Measurements from ENCODE around the gene ERC1.
A peak's percentile ranks its signal among the peaks of the same experiment; 100 is the strongest.

The ERC1 gene

DNA sequence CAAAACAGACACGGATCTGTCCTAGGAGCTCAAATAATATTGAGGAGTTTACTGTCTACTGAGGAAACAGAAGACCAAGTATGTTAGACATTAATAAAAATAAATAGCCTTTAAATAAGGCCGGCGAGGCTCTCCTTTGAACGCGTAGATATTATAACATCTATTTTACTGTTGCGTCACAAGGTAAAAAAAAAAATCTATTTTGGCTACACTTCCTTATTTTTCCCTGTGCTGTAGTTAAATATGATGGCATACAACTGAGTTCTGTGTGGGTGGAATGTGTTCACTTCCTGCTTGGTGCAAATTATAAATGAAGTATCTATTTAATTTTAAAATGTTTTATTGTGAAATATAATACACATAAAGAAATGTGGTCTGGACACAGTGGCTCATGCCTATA lies 24.3 kb upstream of the ERC1 start:
- no peak overlapping the region for H3K4me3 ChIP-seq (ENCODE audit: low read length)
- H3K27me3 ChIP-seq (ENCODE audit: control insufficient read depth, insufficient read depth, low read length) = no peaks in the 10 kb centered on the region
- H3K36me3 ChIP-seq (ENCODE audit: control insufficient read depth, insufficient read depth, low read length) = no peaks in the 10 kb centered on the region
- H3K27ac ChIP-seq (ENCODE audit: low read depth, low read length) = no peak overlapping the region
- no peak overlapping the region for H3K9ac ChIP-seq (ENCODE audit: low read length)
- H3K4me1 ChIP-seq (ENCODE audit: control insufficient read depth, insufficient read depth, low read length) = no peaks in the 10 kb centered on the region

DNA sequence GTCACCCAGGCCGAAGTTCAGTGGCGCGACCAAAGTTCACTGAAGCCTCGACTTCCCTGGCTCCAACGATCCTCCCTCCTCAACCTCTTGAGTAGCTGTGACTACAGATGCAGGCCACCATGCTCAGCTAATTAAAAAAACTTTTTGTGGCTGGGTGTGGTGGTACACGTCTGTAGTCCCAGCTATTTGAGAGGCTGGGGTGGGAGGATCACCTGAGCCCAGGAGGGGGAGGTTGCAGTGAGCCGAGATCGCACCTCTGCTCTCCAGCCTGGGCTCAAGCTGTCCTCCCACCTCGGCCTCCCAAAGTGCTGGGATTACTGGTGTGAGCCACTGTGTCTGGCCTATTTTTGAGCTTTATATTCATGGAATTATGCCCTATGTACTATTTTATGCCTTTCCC lies 23.4 kb upstream of the ERC1 start:
- Histone ChIP-seq H3K4me1 (ENCODE audit: control insufficient read depth, insufficient read depth, low read length) (no peaks in the 10 kb centered on the region), H3K27me3 (ENCODE audit: control insufficient read depth, insufficient read depth, low read length) (no peaks in the 10 kb centered on the region)

DNA sequence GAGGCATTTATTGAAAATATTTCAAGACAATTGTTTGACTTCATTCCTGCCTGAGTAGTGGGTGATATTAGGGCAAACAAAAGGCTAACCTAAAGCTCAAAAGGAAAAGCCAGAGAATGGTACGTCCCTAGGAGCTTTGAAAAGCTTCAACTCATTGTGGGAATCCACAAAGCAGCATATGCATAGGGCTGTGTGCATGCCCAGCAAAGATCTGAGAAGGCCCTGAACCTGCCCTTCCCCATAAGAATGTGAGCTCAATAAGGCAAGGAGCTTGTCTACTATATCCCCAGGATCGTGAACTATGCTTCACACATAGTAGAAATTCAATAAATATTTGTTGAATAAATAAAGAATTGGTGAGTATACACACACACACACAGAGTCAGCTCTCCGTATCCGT lies 22.5 kb upstream of the ERC1 start:
- H3K27me3 ChIP-seq (ENCODE audit: control insufficient read depth, insufficient read depth, low read length) = no peaks in the 10 kb centered on the region
- H3K4me1 ChIP-seq (ENCODE audit: control insufficient read depth, insufficient read depth, low read length) = no peaks in the 10 kb centered on the region
- no peak overlapping the region for H3K27ac ChIP-seq (ENCODE audit: low read depth, low read length)
- H3K36me3 ChIP-seq (ENCODE audit: control insufficient read depth, insufficient read depth, low read length) = no peaks in the 10 kb centered on the region
- H3K9ac ChIP-seq (ENCODE audit: low read length) = no peak overlapping the region
- H3K4me3 ChIP-seq (ENCODE audit: low read length) = no peak overlapping the region

More for the DNA sequence above, 23.4 kb upstream of the ERC1 start:
- no peak overlapping the region for H3K4me3 ChIP-seq (ENCODE audit: low read length)
- H3K27ac ChIP-seq (ENCODE audit: low read depth, low read length) = no peak overlapping the region
- no peak overlapping the region for H3K9ac ChIP-seq (ENCODE audit: low read length)
- H3K36me3 ChIP-seq (ENCODE audit: control insufficient read depth, insufficient read depth, low read length) = no peaks in the 10 kb centered on the region

DNA sequence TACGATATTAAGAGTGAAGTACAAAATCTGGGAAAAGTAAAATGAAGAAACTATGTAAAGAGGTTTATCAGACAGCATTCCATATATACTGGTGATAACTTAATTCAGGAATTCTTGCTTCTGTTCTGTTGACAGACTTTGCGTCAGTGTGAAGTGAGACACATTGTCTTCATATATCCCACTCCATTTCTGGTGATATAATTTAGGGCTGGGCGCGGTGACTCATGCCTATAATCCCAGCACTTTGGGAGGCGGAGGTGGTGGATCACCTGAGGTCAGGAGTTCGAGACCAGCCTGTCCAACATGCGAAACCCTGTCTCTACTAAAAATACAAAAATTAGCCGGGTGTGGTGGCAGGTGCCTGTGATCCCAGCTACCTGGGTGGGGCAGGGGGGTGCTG lies 21.2 kb upstream of the ERC1 start:
- H3K4me3 ChIP-seq (ENCODE audit: low read length) = no peak overlapping the region
- H3K9ac ChIP-seq (ENCODE audit: low read length) = no peak overlapping the region
- no peaks in the 10 kb centered on the region for H3K4me1 ChIP-seq (ENCODE audit: control insufficient read depth, insufficient read depth, low read length)
- H3K27ac ChIP-seq (ENCODE audit: low read depth, low read length) = no peak overlapping the region
- no peaks in the 10 kb centered on the region for H3K27me3 ChIP-seq (ENCODE audit: control insufficient read depth, insufficient read depth, low read length)
- no peaks in the 10 kb centered on the region for H3K36me3 ChIP-seq (ENCODE audit: control insufficient read depth, insufficient read depth, low read length)

DNA sequence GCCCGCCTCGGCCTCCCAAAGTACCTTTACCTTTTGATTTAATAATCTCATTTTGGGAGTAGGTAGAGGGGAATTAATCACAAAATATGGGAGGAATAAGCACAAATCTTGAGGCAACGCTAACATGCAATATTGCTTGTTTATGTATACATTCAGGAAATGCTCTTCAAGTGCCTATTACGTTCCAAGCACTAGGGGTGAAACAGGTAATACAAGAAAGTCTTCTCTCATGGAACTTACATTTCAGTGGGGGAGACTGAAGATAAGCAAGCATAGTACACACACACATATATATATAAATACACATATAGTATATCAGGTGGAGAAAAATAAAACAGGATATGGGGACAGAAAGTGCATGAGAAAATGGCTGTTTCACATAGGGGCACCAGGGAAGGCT lies 19.0 kb upstream of the ERC1 start:
- H3K27ac ChIP-seq (ENCODE audit: low read depth, low read length) = no peak overlapping the region
- no peaks in the 10 kb centered on the region for H3K27me3 ChIP-seq (ENCODE audit: control insufficient read depth, insufficient read depth, low read length)
- no peak overlapping the region for H3K4me3 ChIP-seq (ENCODE audit: low read length)
- peaks cover 3% of the 10 kb centered on the region for H3K36me3 ChIP-seq (ENCODE audit: control insufficient read depth, insufficient read depth, low read length)
- H3K9ac ChIP-seq (ENCODE audit: low read length) = no peak overlapping the region
- no peaks in the 10 kb centered on the region for H3K4me1 ChIP-seq (ENCODE audit: control insufficient read depth, insufficient read depth, low read length)

- Histone ChIP-seq H3K4me1 (ENCODE audit: control insufficient read depth, insufficient read depth, low read length) (no peaks in the 10 kb centered on the region), H3K9ac (ENCODE audit: low read length) (no peak overlapping the region), H3K36me3 (ENCODE audit: control insufficient read depth, insufficient read depth, low read length) (peaks cover 3% of the 10 kb centered on the region), H3K4me3 (ENCODE audit: low read length) (no peak overlapping the region), H3K27me3 (ENCODE audit: control insufficient read depth, insufficient read depth, low read length) (no peaks in the 10 kb centered on the region), H3K27ac (ENCODE audit: low read depth, low read length) (no peak overlapping the region)
Measured at GRCh38 chr12:974271-974862, 16.7 kb upstream of the ERC1 start.

DNA sequence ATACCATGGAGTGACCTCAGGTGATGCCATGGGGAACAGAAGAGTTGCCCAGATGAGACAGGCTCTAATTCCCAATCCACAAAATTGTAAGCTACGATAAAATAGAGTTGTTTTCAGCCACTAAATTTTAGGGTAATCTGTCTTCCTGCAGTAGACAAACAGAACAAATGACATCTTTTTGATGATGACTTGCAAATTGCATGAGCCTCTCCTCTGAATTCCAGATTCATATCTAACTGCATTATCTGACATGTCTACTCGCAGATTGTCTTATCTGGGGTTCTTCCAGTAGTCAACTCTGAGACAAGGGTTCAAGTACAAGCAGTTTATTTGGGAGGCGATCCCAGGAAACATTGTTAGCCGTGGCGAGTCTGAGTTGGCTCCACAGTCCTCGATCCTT lies 14.4 kb upstream of the ERC1 start:
- Histone ChIP-seq H3K27me3 (ENCODE audit: control insufficient read depth, insufficient read depth, low read length) (no peaks in the 10 kb centered on the region), H3K27ac (ENCODE audit: low read depth, low read length) (no peak overlapping the region), H3K4me3 (ENCODE audit: low read length) (no peak overlapping the region), H3K36me3 (ENCODE audit: control insufficient read depth, insufficient read depth, low read length) (peaks cover 3% of the 10 kb centered on the region), H3K9ac (ENCODE audit: low read length) (no peak overlapping the region), H3K4me1 (ENCODE audit: control insufficient read depth, insufficient read depth, low read length) (no peaks in the 10 kb centered on the region)

- Histone ChIP-seq H3K27ac (ENCODE audit: low read depth, low read length) (no peak overlapping the region), H3K4me3 (ENCODE audit: low read length) (no peak overlapping the region), H3K4me1 (ENCODE audit: control insufficient read depth, insufficient read depth, low read length) (no peaks in the 10 kb centered on the region), H3K36me3 (ENCODE audit: control insufficient read depth, insufficient read depth, low read length) (peaks cover 3% of the 10 kb centered on the region), H3K9ac (ENCODE audit: low read length) (no peak overlapping the region), H3K27me3 (ENCODE audit: control insufficient read depth, insufficient read depth, low read length) (no peaks in the 10 kb centered on the region)
Measured at GRCh38 chr12:977156-977555, 13.9 kb upstream of the ERC1 start.

DNA sequence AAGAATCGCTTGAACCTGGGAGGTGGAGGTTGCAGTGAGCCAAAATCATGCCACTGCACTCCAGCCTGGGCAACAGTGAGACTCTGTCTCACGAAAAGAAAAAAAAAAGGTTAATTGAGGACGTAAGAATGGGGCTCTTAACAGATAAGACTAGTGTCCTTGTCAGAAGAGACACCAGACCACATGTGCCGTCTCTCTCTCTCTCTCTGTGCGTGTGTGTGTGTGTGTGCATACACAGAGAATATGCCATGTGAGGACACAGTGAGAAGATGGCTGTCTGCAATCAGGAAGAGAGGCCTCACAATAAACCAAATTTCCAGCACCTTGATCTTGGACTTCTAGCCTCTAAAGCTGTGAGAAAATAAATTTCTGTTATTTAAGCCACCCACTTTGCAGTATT lies 11.7 kb upstream of the ERC1 start:
- no peak overlapping the region for H3K4me3 ChIP-seq (ENCODE audit: low read length)
- no peak overlapping the region for H3K27ac ChIP-seq (ENCODE audit: low read depth, low read length)
- no peaks in the 10 kb centered on the region for H3K27me3 ChIP-seq (ENCODE audit: control insufficient read depth, insufficient read depth, low read length)
- H3K36me3 ChIP-seq (ENCODE audit: control insufficient read depth, insufficient read depth, low read length) = peaks cover 3% of the 10 kb centered on the region
- no peaks in the 10 kb centered on the region for H3K4me1 ChIP-seq (ENCODE audit: control insufficient read depth, insufficient read depth, low read length)
- no peak overlapping the region for H3K9ac ChIP-seq (ENCODE audit: low read length)

- H3K4me3 ChIP-seq (ENCODE audit: low read length) = no peak overlapping the region
- H3K36me3 ChIP-seq (ENCODE audit: control insufficient read depth, insufficient read depth, low read length) = peaks cover 2% of the 10 kb centered on the region
- no peaks in the 10 kb centered on the region for H3K27me3 ChIP-seq (ENCODE audit: control insufficient read depth, insufficient read depth, low read length)
- H3K9ac ChIP-seq (ENCODE audit: low read length) = no peak overlapping the region
- H3K27ac ChIP-seq (ENCODE audit: low read depth, low read length) = no peak overlapping the region
- no peaks in the 10 kb centered on the region for H3K4me1 ChIP-seq (ENCODE audit: control insufficient read depth, insufficient read depth, low read length)
Measured at GRCh38 chr12:981176-981828, 9.7 kb upstream of the ERC1 start.

GRCh38 chr12:981961-982360 lies 9.1 kb upstream of the ERC1 start:
- H3K27ac ChIP-seq (ENCODE audit: low read depth, low read length) = no peak overlapping the region
- no peak overlapping the region for H3K4me3 ChIP-seq (ENCODE audit: low read length)
- no peaks in the 10 kb centered on the region for H3K4me1 ChIP-seq (ENCODE audit: control insufficient read depth, insufficient read depth, low read length)
- no peaks in the 10 kb centered on the region for H3K27me3 ChIP-seq (ENCODE audit: control insufficient read depth, insufficient read depth, low read length)
- no peak overlapping the region for H3K9ac ChIP-seq (ENCODE audit: low read length)
- H3K36me3 ChIP-seq (ENCODE audit: control insufficient read depth, insufficient read depth, low read length) = no peaks in the 10 kb centered on the region

- H3K27me3 ChIP-seq (ENCODE audit: control insufficient read depth, insufficient read depth, low read length) = no peaks in the 10 kb centered on the region
- no peaks in the 10 kb centered on the region for H3K36me3 ChIP-seq (ENCODE audit: control insufficient read depth, insufficient read depth, low read length)
- H3K4me1 ChIP-seq (ENCODE audit: control insufficient read depth, insufficient read depth, low read length) = peaks cover 16% of the 10 kb centered on the region
- H3K9ac ChIP-seq (ENCODE audit: low read length) = no peak overlapping the region
- peak overlapping the region; percentile 6 for H3K4me3 ChIP-seq (ENCODE audit: low read length)
- no peak overlapping the region for H3K27ac ChIP-seq (ENCODE audit: low read depth, low read length)
Measured at GRCh38 chr12:988646-989045, 2.4 kb upstream of the ERC1 start.

DNA sequence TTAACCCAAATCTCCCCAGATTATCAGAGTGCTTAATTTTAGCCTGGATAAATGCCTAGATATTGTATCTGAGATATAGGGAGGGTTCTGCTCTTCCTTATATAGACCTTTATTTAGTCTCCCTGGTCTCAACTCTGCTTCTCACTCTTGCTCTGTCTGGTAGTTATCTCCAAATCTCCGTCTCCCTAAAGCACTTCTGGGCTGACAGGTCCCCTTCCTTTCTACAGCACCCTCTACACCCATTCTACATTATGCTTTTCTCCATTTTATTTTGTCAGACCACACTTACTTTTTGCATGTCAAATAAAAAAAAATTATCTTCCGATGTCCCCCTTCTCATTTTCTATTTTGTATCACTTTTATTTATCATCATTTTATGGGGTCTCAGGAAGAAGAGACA lies 2.0 kb upstream of the ERC1 start:
- H3K36me3 ChIP-seq (ENCODE audit: control insufficient read depth, insufficient read depth, low read length) = no peaks in the 10 kb centered on the region
- H3K9ac ChIP-seq (ENCODE audit: low read length) = no peak overlapping the region
- no peaks in the 10 kb centered on the region for H3K27me3 ChIP-seq (ENCODE audit: control insufficient read depth, insufficient read depth, low read length)
- H3K27ac ChIP-seq (ENCODE audit: low read depth, low read length) = peak overlapping the region; percentile 99
- H3K4me3 ChIP-seq (ENCODE audit: low read length) = peak overlapping the region; percentile 92
- peaks cover 16% of the 10 kb centered on the region for H3K4me1 ChIP-seq (ENCODE audit: control insufficient read depth, insufficient read depth, low read length)
